Measurements from ENCODE around the gene ACSS1.

Gene ACSS1

DNA sequence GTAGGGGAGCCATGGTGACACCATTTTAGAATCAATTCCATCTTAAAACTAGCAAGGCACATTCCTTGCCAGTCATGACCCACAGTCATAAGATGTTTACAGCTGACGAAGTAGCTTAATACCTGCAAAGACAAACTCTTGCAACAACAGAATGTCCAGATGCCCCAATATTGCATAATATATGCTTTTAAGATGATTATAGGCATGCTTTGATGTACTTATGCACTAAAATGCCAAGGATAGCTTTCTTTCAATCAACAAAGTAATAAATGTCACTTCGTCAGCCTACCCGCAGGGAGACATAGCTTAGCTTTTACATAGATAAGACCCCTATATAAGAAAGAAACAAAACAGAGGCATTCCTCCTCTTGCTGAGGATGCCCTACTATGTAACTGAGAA, 26.7 kb downstream of the ACSS1 start:
- no peak overlapping the region for H3K4me3 ChIP-seq (ENCODE audit: control insufficient read depth, low read depth, low read length)
- no peak for DNase-seq (ENCODE audit: low read depth)
- TF ChIP-seq, protein P1, sequence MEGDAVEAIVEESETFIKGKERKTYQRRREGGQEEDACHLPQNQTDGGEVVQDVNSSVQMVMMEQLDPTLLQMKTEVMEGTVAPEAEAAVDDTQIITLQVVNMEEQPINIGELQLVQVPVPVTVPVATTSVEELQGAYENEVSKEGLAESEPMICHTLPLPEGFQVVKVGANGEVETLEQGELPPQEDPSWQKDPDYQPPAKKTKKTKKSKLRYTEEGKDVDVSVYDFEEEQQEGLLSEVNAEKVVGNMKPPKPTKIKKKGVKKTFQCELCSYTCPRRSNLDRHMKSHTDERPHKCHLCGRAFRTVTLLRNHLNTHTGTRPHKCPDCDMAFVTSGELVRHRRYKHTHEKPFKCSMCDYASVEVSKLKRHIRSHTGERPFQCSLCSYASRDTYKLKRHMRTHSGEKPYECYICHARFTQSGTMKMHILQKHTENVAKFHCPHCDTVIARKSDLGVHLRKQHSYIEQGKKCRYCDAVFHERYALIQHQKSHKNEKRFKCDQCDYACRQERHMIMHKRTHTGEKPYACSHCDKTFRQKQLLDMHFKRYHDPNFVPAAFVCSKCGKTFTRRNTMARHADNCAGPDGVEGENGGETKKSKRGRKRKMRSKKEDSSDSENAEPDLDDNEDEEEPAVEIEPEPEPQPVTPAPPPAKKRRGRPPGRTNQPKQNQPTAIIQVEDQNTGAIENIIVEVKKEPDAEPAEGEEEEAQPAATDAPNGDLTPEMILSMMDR (IDR thresholded peaks at IDR 0.05; ENCODE audit: control insufficient read depth, insufficient read depth, low read depth, low read length, missing control alignments) = no peak

DNA sequence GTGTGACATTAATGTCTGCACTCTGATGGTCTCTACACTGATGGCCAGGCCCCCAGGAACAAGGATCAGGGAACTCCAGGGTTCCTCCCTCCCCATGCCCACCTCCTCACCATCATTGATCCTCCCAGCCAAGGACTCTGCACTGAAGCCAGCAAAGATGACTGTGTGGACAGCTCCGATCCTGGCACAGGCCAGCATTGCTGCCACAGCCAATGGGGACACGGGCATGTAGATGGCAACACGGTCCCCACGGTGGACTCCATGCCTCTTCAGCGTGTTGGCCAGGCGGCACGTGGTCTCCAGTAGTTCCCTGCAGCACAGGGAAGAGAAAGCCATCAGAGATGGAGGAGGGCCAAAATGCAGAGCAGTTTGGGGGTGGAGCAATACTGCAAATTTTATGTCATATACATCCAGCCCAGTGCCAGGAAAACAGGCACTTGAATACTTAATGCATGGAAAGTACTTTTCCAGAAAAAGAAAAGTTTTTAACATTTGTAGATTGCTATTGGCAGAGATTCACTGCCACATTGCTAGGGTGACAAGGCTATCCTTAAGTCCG, 27.2 kb downstream of the ACSS1 start:
- DNase-seq (ENCODE audit: low read depth) = no peak

GRCh38 chr20:25030007-25030648, 27.8 kb downstream of the ACSS1 start:
- H3K4me3 ChIP-seq (ENCODE audit: control insufficient read depth, low read depth, low read length) = no peak overlapping the region
- DNase-seq (ENCODE audit: low read depth) = no peak

More for the DNA sequence above, 27.2 kb downstream of the ACSS1 start:
- no peak overlapping the region for H3K4me3 ChIP-seq (ENCODE audit: control insufficient read depth, low read depth, low read length)
- TF ChIP-seq, protein P1 (IDR thresholded peaks at IDR 0.05; ENCODE audit: control insufficient read depth, insufficient read depth, low read depth, low read length, missing control alignments) = no peak

DNA sequence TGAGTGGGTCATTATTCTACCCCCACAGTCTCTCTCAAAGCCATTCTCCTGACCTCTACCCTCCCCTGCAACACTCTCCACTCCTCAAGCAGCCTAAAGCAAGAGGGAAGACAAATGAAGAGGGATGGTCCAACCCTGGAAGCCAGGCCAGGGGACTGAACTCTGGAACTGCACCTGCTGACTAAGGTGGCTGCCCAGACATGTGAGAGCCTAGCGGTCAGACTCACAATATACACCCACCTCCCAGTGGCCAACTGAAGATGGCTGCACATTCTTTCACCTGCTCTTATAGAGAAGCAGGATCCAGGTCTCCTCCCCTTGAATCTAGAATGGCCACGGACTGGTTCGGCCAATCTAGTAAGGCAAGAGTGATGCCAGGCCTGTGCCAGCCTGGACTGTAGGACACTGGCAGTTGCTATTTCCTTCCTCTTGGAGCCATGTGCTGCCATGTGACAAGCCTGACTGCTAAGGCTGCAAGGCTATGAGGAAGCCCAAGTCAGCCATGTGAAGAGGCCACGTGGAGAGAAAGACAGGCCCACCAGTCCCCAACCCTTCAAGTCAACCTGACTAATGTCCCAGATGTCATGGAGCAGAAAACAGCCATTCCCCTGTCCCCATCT, 31.8 kb downstream of the ACSS1 start:
- DNase-seq (ENCODE audit: low read depth) = no peak
- H3K4me3 ChIP-seq (ENCODE audit: control insufficient read depth, low read depth, low read length) = no peak overlapping the region
- TF ChIP-seq, protein P1 (IDR thresholded peaks at IDR 0.05; ENCODE audit: control insufficient read depth, insufficient read depth, low read depth, low read length, missing control alignments) = no peak

More at GRCh38 chr20:25030007-25030648, 27.8 kb downstream of the ACSS1 start:
- TF ChIP-seq, protein P1 (IDR thresholded peaks at IDR 0.05; ENCODE audit: control insufficient read depth, insufficient read depth, low read depth, low read length, missing control alignments) = no peak

GRCh38 chr20:25025091-25025861, 32.7 kb downstream of the ACSS1 start:
- no peak for DNase-seq (ENCODE audit: low read depth)
- TF ChIP-seq, protein P1 (IDR thresholded peaks at IDR 0.05; ENCODE audit: control insufficient read depth, insufficient read depth, low read depth, low read length, missing control alignments) = no peak
- no peak overlapping the region for H3K4me3 ChIP-seq (ENCODE audit: control insufficient read depth, low read depth, low read length)

- H3K4me3 ChIP-seq (ENCODE audit: control insufficient read depth, low read depth, low read length) = no peak overlapping the region
- TF ChIP-seq, protein P1 (IDR thresholded peaks at IDR 0.05; ENCODE audit: control insufficient read depth, insufficient read depth, low read depth, low read length, missing control alignments) = no peak
- no peak for DNase-seq (ENCODE audit: low read depth)
Measured at GRCh38 chr20:25024171-25024570, 33.8 kb downstream of the ACSS1 start.

Measured in AG09309 (cell line).